Activated CD8-positive, alpha-beta T cell treated with anti-CD3 and anti-CD28 coated beads for 36 hours (primary cell): ENCODE measurements around the gene EFCAB11. TPM values are rescaled to one million over a fixed set of nuclear protein-coding genes. Genes with fewer than 3 reads are reported as not detected.

Source experiments
- ATAC-seq: fragments of 200-7000 bp; cut with Tn5 transposase; one replicate; pipeline ENCODE4 v1.10.0; 2021; ENCODE audit warnings: mild to moderate bottlenecking, moderate library complexity
- CTCF ChIA-PET: fragments of 350-600 bp; sonication (Branson Sonifier 250); formaldehyde crosslinking; loops from one replicate; lab custom pipeline; 2021; ENCODE audit warnings: antibody characterized with exemption; lab: Charles Lee
- POLR2A ChIA-PET: fragments of 350-600 bp; sonication (Branson Sonifier 250); formaldehyde crosslinking; loops from one replicate; lab custom pipeline; 2021; ENCODE audit warnings: antibody characterized with exemption; lab: Charles Lee
- DNase-seq: peaks from one replicate; pipeline ENCODE4 v3.0.0-alpha.2; 2020
- H3K27ac Mint-ChIP-seq: one replicate; pipeline ENCODE4 v1.8.0; 2021; ENCODE audit warnings: mild to moderate bottlenecking, mixed read lengths
- H3K27me3 Mint-ChIP-seq: one replicate; pipeline ENCODE4 v1.8.0; 2021; ENCODE audit warnings: mixed read lengths
- H3K36me3 Mint-ChIP-seq: one replicate; pipeline ENCODE4 v1.8.0; 2021; ENCODE audit warnings: low read depth, mixed read lengths
- H3K4me1 Mint-ChIP-seq: one replicate; pipeline ENCODE4 v1.8.0; 2021; ENCODE audit warnings: low read depth, mixed read lengths
- H3K4me3 Mint-ChIP-seq: one replicate; pipeline ENCODE4 v1.8.0; 2021; ENCODE audit warnings: mild to moderate bottlenecking, moderate library complexity, mixed read lengths
- H3K9me3 Mint-ChIP-seq: one replicate; pipeline ENCODE4 v1.8.0; 2021; ENCODE audit warnings: mixed read lengths
- CTCF ChIP-seq: fragments of 200-600 bp; IDR thresholded peaks from one replicate; pipeline ENCODE4 v1.8.0; 2022; ENCODE audit warnings: antibody characterized with exemption, mild to moderate bottlenecking
- intact Hi-C: fragments of 100-400 bp; cut with micrococcal nuclease; formaldehyde crosslinking; loops from one replicate; pipeline ENCODE4 v1.10.0; 2022
- total RNA-seq, 2 experiments: library from RNA; stranded (reverse); gene quantifications; one replicate each; pipeline ENCODE4 v1.2.3, GENCODE V29; 2021

The EFCAB11 gene
- total RNA-seq, 2 experiments from 2014 or later: 6.6 to 8.4 TPM

- no peak for TF ChIP-seq CTCF
- Mint-ChIP-seq H3K27ac (no peak overlapping the region), H3K4me3 (no peak overlapping the region), H3K27me3 (no peaks in the 10 kb centered on the region), H3K4me1 (no peaks in the 10 kb centered on the region), H3K9me3 (no peaks in the 10 kb centered on the region), H3K36me3 (peaks cover 57% of the 10 kb centered on the region)
- DNase-seq: no peak
- POLR2A ChIA-PET: no interaction called here
- CTCF ChIA-PET: interaction anchor here (1.7 kb wide), 1 partner anchor 19 kb away, joined by 8 read pairs; no protein-coding TSS in a partner anchor
- intact Hi-C loops: no loop called here
- ATAC-seq: no peak
Measured at GRCh38 chr14:89992273-89992672, 37.7 kb upstream of the EFCAB11 start.

DNA sequence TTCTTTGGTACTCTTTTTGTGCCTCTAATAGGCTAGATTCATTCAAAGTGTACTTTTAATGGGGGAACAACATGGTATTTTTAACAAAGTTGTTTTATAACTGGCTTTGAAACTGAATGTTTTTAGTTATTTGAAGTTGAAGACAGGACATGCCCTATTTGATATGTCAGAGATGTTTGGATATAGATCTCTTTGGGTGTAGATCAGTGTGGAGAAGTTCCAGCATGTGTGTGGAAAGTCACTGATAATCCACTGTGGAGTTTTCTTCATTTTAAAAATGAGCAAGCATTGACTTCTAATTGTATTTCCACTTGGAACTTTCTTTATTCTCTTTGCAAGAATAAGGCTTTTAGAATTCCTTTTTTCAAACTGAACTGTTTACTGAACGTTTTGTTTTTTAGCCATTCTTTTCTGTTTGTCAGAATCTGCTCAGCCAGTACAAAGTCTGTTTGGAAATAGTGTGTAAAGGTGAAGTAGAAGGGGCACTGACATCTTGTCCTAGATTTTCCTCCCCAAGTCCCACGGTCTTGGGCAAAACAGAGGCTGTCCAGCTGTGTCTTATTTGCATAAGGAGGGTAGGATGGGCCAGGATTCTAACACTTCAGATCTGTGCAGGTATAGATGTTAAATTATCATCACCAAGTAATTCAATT, 36.2 kb upstream of the EFCAB11 start:
- Mint-ChIP-seq H3K4me1 (no peaks in the 10 kb centered on the region), H3K9me3 (no peaks in the 10 kb centered on the region), H3K27me3 (no peaks in the 10 kb centered on the region), H3K4me3 (no peak overlapping the region), H3K36me3 (peaks cover 59% of the 10 kb centered on the region), H3K27ac (no peak overlapping the region)
- CTCF ChIA-PET: no interaction called here
- no peak for DNase-seq
- intact Hi-C loops: no loop called here
- TF ChIP-seq CTCF: no peak
- POLR2A ChIA-PET: interaction anchor here (0.6 kb wide), 1 partner anchor 28 kb away, joined by 3 read pairs; no protein-coding TSS in a partner anchor
- no peak for ATAC-seq

GRCh38 chr14:89990218-89990617, 35.7 kb upstream of the EFCAB11 start:
- DNase-seq (no peak), ATAC-seq (no peak)
- TF ChIP-seq CTCF: no peak
- H3K4me1 Mint-ChIP-seq: no peaks in the 10 kb centered on the region
- no peak overlapping the region for H3K27ac Mint-ChIP-seq
- no peaks in the 10 kb centered on the region for H3K27me3 Mint-ChIP-seq
- H3K4me3 Mint-ChIP-seq: no peak overlapping the region
- intact Hi-C loops: no loop called here
- ChIA-PET CTCF (no interaction called here), POLR2A (interaction anchor here (0.7 kb wide), 1 partner anchor 31 kb away, joined by 4 read pairs; no protein-coding TSS in a partner anchor)
- peaks cover 57% of the 10 kb centered on the region for H3K36me3 Mint-ChIP-seq
- no peaks in the 10 kb centered on the region for H3K9me3 Mint-ChIP-seq

GRCh38 chr14:89988787-89989186, 34.3 kb upstream of the EFCAB11 start:
- Mint-ChIP-seq H3K36me3 (peaks cover 57% of the 10 kb centered on the region), H3K9me3 (no peaks in the 10 kb centered on the region), H3K4me1 (no peaks in the 10 kb centered on the region), H3K4me3 (no peak overlapping the region), H3K27ac (no peak overlapping the region), H3K27me3 (no peaks in the 10 kb centered on the region)
- CTCF ChIA-PET: interaction anchor here (1.2 to 3.2 kb wide), 2 partner anchors 15 to 53 kb away, joined by 3 to 16 read pairs; no protein-coding TSS in a partner anchor
- DNase-seq: no peak
- no peak for TF ChIP-seq CTCF
- no peak for ATAC-seq
- POLR2A ChIA-PET: interaction anchor here (1.0 kb wide), 1 partner anchor 14 kb away, joined by 3 read pairs; no protein-coding TSS in a partner anchor
- intact Hi-C loops: no loop called here

DNA sequence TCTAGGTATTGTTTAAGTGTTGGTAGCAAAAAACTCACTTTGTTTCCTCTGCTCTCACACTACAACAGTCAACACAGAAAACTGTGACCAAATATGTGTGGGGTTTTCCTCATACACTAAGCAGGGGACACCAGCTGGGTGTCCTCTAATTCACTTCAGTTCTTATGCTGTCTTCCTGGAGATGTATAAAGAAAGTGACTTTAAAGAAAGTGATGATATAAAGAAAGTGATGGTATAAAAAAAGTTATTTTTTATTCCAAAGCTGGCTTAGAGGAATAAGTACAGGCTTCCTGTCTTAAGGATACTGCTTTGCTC, 32.6 kb upstream of the EFCAB11 start:
- ChIA-PET POLR2A (interaction anchor here (0.7 to 1.0 kb wide), 2 partner anchors 11 to 57 kb away, joined by 3 to 4 read pairs; no protein-coding TSS in a partner anchor), CTCF (interaction anchor here (0.9 to 3.2 kb wide), 3 partner anchors 9 to 14 kb away, joined by 3 to 16 read pairs (median 5); no protein-coding TSS in a partner anchor)
- Mint-ChIP-seq H3K4me1 (no peaks in the 10 kb centered on the region), H3K4me3 (no peak overlapping the region), H3K36me3 (peaks cover 52% of the 10 kb centered on the region), H3K27me3 (no peaks in the 10 kb centered on the region), H3K9me3 (no peaks in the 10 kb centered on the region), H3K27ac (no peak overlapping the region)
- no peak for DNase-seq
- TF ChIP-seq CTCF: no peak
- intact Hi-C loops: no loop called here
- ATAC-seq: no peak
